Neural cell (in vitro differentiated cells): ENCODE data around the gene PCNX2. TPM values are rescaled to one million over a fixed set of nuclear protein-coding genes. Genes with fewer than 3 reads are reported as not detected.

Experiments used
- H2AFZ ChIP-seq: fragments of 200-600, 300-800 bp; sonication (generic), shearing (Covaris generic); 2 replicates; pipeline ENCODE4 v1.6.0; 2014; ENCODE audit warnings: low read depth, mild to moderate bottlenecking, antibody characterized with exemption, low read length, moderate library complexity
- H3F3A ChIP-seq: fragments of 200-600 bp; shearing (Covaris generic); 2 replicates; pipeline ENCODE4 v1.6.1; 2016; ENCODE audit warnings: mild to moderate bottlenecking, moderate library complexity, mixed read lengths, antibody characterized with exemption, low read length; ENCODE audit not compliant: insufficient read depth, poor library complexity, severe bottlenecking
- H3K27ac ChIP-seq: fragments of 200-600, 300-800 bp; sonication (generic), shearing (Covaris generic); 2 replicates; pipeline ENCODE4 v1.5.1; 2014; ENCODE audit warnings: mild to moderate bottlenecking, low read length, moderate library complexity
- H3K27me3 ChIP-seq: fragments of 300-800, 200-600 bp; sonication (generic), shearing (Covaris generic); 2 replicates; pipeline ENCODE4 v1.6.0; 2014; ENCODE audit warnings: mild to moderate bottlenecking, low read depth, low read length, moderate library complexity; ENCODE audit not compliant: insufficient read depth
- H3K36me3 ChIP-seq: fragments of 300-800, 200-600 bp; sonication (generic), shearing (Covaris generic); 2 replicates; pipeline ENCODE4 v1.5.1; 2014; ENCODE audit warnings: mild to moderate bottlenecking, antibody characterized with exemption, low read length, moderate library complexity; ENCODE audit not compliant: insufficient read depth
- H3K4me2 ChIP-seq: fragments of 300-800, 200-600 bp; sonication (generic), shearing (Covaris generic); 2 replicates; pipeline ENCODE4 v1.6.0; 2014; ENCODE audit warnings: mild to moderate bottlenecking, low read length
- H3K4me3 ChIP-seq: fragments of 300-800, 200-600 bp; sonication (generic), shearing (Covaris generic); 2 replicates; pipeline ENCODE4 v1.5.1; 2014; ENCODE audit warnings: mild to moderate bottlenecking, low read length, moderate library complexity
- H3K79me2 ChIP-seq: fragments of 200-600 bp; shearing (Covaris generic); replicated peaks from 2 replicates; pipeline ENCODE4 v1.6.0; 2014; ENCODE audit warnings: mild to moderate bottlenecking, low read length, moderate library complexity; ENCODE audit not compliant: insufficient read depth
- H3K9ac ChIP-seq: fragments of 300-800, 200-600 bp; sonication (generic), shearing (Covaris generic); 2 replicates; pipeline ENCODE4 v1.6.1; 2016; ENCODE audit warnings: mild to moderate bottlenecking, low read length, mixed read lengths
- H3K9me2 ChIP-seq: fragments of 200-600 bp; shearing (Covaris generic); 2 replicates; pipeline ENCODE4 v1.6.1; 2016; ENCODE audit warnings: mild to moderate bottlenecking, low read length, mixed read lengths; ENCODE audit not compliant: insufficient read depth
- H3K9me3 ChIP-seq: fragments of 200-600, 300-800 bp; sonication (generic), shearing (Covaris generic); 2 replicates; pipeline ENCODE4 v1.6.1; 2016; ENCODE audit warnings: mild to moderate bottlenecking, mixed run types, low read length, moderate library complexity, mixed read lengths
- H4K20me1 ChIP-seq: fragments of 200-600 bp; shearing (Covaris generic); 2 replicates; pipeline ENCODE4 v1.6.1; 2016; ENCODE audit warnings: mild to moderate bottlenecking, mixed run types; ENCODE audit not compliant: insufficient read depth
- EP300 ChIP-seq: fragments of 450-650 bp; conservative IDR thresholded peaks from 2 replicates; pipeline ENCODE4 v1.6.1; 2014; ENCODE audit warnings: antibody characterized with exemption, mild to moderate bottlenecking, moderate library complexity; ENCODE audit not compliant: poor library complexity, severe bottlenecking
- EZH2 ChIP-seq: fragments of 200-600, 300-800 bp; shearing (Covaris generic), sonication (generic); IDR thresholded peaks from 2 replicates; pipeline ENCODE4 v1.6.1; 2014; ENCODE audit warnings: antibody characterized with exemption, low read length, borderline replicate concordance, mild to moderate bottlenecking; ENCODE audit not compliant: insufficient read depth, poor library complexity, severe bottlenecking
- MXI1 ChIP-seq: fragments of 450-650 bp; conservative IDR thresholded peaks from 2 replicates; pipeline ENCODE4 v1.6.1; 2014; ENCODE audit warnings: antibody characterized with exemption, mild to moderate bottlenecking; ENCODE audit not compliant: poor library complexity, severe bottlenecking
- POLR2AphosphoS5 ChIP-seq: IDR thresholded peaks from 2 replicates; pipeline ENCODE4 v1.6.1; 2012
- RAD21 ChIP-seq: fragments of 450-650 bp; conservative IDR thresholded peaks from 2 replicates; pipeline ENCODE4 v1.6.1; 2014; ENCODE audit warnings: antibody characterized with exemption, mild to moderate bottlenecking, moderate library complexity
- SMC3 ChIP-seq: fragments of 450-650 bp; conservative IDR thresholded peaks from 2 replicates; pipeline ENCODE4 v1.6.1; 2014; ENCODE audit warnings: antibody characterized with exemption, mild to moderate bottlenecking, moderate library complexity; ENCODE audit not compliant: poor library complexity
- TAF1 ChIP-seq: IDR thresholded peaks from 2 replicates; pipeline ENCODE4 v1.6.1; 2012; ENCODE audit warnings: low read depth
- polyA plus RNA-seq: library from polyadenylated mRNA; depleted of rRNA; stranded (reverse); fragments of >200 nt; gene quantifications from 2 replicates; pipeline ENCODE4 v1.2.3, GENCODE V29; 2014
- TF ChIP-seq, protein P1 (sequence below): IDR thresholded peaks from 2 replicates; pipeline ENCODE4 v1.6.1; 2012; ENCODE audit warnings: borderline replicate concordance
- TF ChIP-seq, protein P2 (sequence below): fragments of 450-650 bp; IDR thresholded peaks from 2 replicates; pipeline ENCODE4 v1.5.1; 2014; ENCODE audit warnings: antibody characterized with exemption, mild to moderate bottlenecking, moderate library complexity; ENCODE audit not compliant: poor library complexity, severe bottlenecking

Gene PCNX2
- polyA plus RNA-seq, 1 donor from 2014 or later = 17.2 TPM

DNA sequence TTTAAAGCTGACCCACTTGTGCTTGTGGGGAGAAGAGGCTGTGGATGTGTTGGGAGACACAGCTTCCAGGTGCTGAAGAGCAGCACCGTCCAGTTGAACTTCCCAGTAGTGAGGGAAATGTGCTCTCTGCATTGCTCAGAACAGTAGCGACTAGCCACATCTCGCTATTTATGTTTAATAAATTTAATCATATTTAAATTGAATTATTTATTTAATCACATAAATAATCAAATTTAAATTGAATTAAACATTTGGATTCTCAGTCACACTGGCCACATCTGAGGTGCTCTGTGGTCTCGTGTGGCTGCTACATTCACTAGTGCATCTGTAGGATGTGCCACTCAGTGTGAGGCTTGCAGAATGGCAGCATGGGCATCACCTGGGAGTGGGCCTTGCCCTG lies 325.0 kb downstream of the PCNX2 start:
- no peaks in the 10 kb centered on the region for H3K9me2 ChIP-seq
- H3F3A ChIP-seq = no peaks in the 10 kb centered on the region
- no peaks in the 10 kb centered on the region for H3K27me3 ChIP-seq
- H3K4me3 ChIP-seq = no peak overlapping the region
- no peak overlapping the region for H3K4me2 ChIP-seq
- no peak overlapping the region for H3K27ac ChIP-seq
- no peak overlapping the region for H3K9ac ChIP-seq
- H3K9me3 ChIP-seq = peaks cover 3% of the 10 kb centered on the region
- no peak overlapping the region for H2AFZ ChIP-seq
- no peaks in the 10 kb centered on the region for H4K20me1 ChIP-seq
- peaks cover 4% of the 10 kb centered on the region for H3K36me3 ChIP-seq
- no peaks in the 10 kb centered on the region for H3K79me2 ChIP-seq
- TF ChIP-seq EZH2 (no peak), RAD21 (no peak), SMC3 (no peak), TAF1 (no peak), EP300 (no peak), POLR2AphosphoS5 (no peak), MXI1 (no peak)
- TF ChIP-seq, protein P1, sequence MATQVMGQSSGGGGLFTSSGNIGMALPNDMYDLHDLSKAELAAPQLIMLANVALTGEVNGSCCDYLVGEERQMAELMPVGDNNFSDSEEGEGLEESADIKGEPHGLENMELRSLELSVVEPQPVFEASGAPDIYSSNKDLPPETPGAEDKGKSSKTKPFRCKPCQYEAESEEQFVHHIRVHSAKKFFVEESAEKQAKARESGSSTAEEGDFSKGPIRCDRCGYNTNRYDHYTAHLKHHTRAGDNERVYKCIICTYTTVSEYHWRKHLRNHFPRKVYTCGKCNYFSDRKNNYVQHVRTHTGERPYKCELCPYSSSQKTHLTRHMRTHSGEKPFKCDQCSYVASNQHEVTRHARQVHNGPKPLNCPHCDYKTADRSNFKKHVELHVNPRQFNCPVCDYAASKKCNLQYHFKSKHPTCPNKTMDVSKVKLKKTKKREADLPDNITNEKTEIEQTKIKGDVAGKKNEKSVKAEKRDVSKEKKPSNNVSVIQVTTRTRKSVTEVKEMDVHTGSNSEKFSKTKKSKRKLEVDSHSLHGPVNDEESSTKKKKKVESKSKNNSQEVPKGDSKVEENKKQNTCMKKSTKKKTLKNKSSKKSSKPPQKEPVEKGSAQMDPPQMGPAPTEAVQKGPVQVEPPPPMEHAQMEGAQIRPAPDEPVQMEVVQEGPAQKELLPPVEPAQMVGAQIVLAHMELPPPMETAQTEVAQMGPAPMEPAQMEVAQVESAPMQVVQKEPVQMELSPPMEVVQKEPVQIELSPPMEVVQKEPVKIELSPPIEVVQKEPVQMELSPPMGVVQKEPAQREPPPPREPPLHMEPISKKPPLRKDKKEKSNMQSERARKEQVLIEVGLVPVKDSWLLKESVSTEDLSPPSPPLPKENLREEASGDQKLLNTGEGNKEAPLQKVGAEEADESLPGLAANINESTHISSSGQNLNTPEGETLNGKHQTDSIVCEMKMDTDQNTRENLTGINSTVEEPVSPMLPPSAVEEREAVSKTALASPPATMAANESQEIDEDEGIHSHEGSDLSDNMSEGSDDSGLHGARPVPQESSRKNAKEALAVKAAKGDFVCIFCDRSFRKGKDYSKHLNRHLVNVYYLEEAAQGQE = no peak
- TF ChIP-seq, protein P2, sequence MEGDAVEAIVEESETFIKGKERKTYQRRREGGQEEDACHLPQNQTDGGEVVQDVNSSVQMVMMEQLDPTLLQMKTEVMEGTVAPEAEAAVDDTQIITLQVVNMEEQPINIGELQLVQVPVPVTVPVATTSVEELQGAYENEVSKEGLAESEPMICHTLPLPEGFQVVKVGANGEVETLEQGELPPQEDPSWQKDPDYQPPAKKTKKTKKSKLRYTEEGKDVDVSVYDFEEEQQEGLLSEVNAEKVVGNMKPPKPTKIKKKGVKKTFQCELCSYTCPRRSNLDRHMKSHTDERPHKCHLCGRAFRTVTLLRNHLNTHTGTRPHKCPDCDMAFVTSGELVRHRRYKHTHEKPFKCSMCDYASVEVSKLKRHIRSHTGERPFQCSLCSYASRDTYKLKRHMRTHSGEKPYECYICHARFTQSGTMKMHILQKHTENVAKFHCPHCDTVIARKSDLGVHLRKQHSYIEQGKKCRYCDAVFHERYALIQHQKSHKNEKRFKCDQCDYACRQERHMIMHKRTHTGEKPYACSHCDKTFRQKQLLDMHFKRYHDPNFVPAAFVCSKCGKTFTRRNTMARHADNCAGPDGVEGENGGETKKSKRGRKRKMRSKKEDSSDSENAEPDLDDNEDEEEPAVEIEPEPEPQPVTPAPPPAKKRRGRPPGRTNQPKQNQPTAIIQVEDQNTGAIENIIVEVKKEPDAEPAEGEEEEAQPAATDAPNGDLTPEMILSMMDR = no peak

DNA sequence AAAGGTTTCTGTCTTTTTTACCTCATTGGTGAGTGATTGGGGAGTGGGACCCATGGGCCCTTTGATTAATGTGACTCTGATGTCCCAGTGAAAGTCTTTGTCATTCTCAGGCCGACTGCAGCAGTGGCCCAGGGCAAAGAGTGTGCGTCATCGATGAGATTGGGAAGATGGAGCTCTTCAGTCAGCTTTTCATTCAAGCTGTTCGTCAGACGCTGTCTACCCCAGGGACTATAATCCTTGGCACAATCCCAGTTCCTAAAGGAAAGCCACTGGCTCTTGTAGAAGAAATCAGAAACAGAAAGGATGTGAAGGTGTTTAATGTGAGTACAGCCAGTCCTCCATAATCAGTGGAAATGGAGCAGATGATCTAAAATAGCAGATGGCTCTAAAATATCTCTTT lies 325.7 kb downstream of the PCNX2 start:
- Histone ChIP-seq H3K27ac (no peak overlapping the region), H3K27me3 (no peaks in the 10 kb centered on the region), H2AFZ (no peak overlapping the region), H3K4me3 (no peak overlapping the region), H3K36me3 (peaks cover 4% of the 10 kb centered on the region), H3K4me2 (no peak overlapping the region), H3K9ac (no peak overlapping the region), H3K79me2 (no peaks in the 10 kb centered on the region), H4K20me1 (no peaks in the 10 kb centered on the region), H3K9me3 (peaks cover 3% of the 10 kb centered on the region), H3F3A (no peaks in the 10 kb centered on the region), H3K9me2 (no peaks in the 10 kb centered on the region)
- TF ChIP-seq EZH2 = no peak
- TF ChIP-seq, protein P1 = no peak
- TF ChIP-seq, protein P2 = no peak
- no peak for TF ChIP-seq SMC3
- no peak for TF ChIP-seq POLR2AphosphoS5
- no peak for TF ChIP-seq TAF1
- TF ChIP-seq RAD21 = no peak
- no peak for TF ChIP-seq MXI1
- TF ChIP-seq EP300 = no peak
